22Rv1 (cell line): ENCODE data around the gene CEP76.
"Not testable (repeated sequence)": the region's sequence is repeated elsewhere in the genome, so short reads cannot be mapped to it uniquely, and the experiment has no call there.

Source experiments
- CTCF ChIP-seq: fragments of 450-650 bp; IDR thresholded peaks from 2 replicates; pipeline ENCODE4 v1.5.1; 2017; ENCODE audit warnings: mild to moderate bottlenecking
- ZFX ChIP-seq: fragments of 450-650 bp; IDR thresholded peaks from 2 replicates; pipeline ENCODE4 v1.6.1; 2017; ENCODE audit warnings: antibody characterized with exemption, borderline replicate concordance

GRCh38 chr18:12643756-12644155 is 58.8 kb downstream of the CEP76 start:
- not testable (repeated sequence) for TF ChIP-seq CTCF, ZFX
